Vagina (tissue), 2 donors: Measurements from ENCODE around the gene NEUROD2. TPM values are rescaled to one million over a fixed set of nuclear protein-coding genes. Genes with fewer than 3 reads are reported as not detected.

Source experiments
- DNase-seq, 2 donors: peaks; one replicate each; pipeline ENCODE4 v3.0.0-alpha.2; 2017; ENCODE audit errors: extremely low spot score in 2 of 2
- H3K27ac ChIP-seq: fragments of 200-600 bp; sonication (generic); one replicate; pipeline ENCODE4 v1.5.1; 2019
- H3K27me3 ChIP-seq: fragments of 200-600 bp; sonication (generic); one replicate; pipeline ENCODE4 v1.5.1; 2019
- H3K36me3 ChIP-seq, 2 donors: fragments of 200-600 bp; sonication (generic); one replicate each; pipeline ENCODE4 v1.5.1; 2017 to 2019
- H3K4me1 ChIP-seq: fragments of 200-600 bp; sonication (generic); one replicate; pipeline ENCODE4 v1.5.1; 2019
- H3K4me3 ChIP-seq, 2 donors: fragments of 200-600 bp; sonication (generic); 1 replicate in 1 of 2; 2 replicates in 1 of 2; pipeline ENCODE4 v1.5.1; 2016 to 2019
- H3K9me3 ChIP-seq: fragments of 200-600 bp; sonication (generic); one replicate; pipeline ENCODE4 v1.5.1; 2019
- POLR2A ChIP-seq, 2 donors: fragments of 450-650 bp; IDR thresholded peaks; one replicate each; pipeline ENCODE4 v1.6.1; 2017; ENCODE audit warnings: antibody characterized with exemption in 2 of 2, mild to moderate bottlenecking in 2 of 2, moderate library complexity in 2 of 2
- POLR2AphosphoS5 ChIP-seq, 2 donors: sonication (generic); formaldehyde crosslinking; IDR thresholded peaks; one replicate each; pipeline ENCODE4 v1.9.0; 2017; ENCODE audit warnings: antibody characterized with exemption in 2 of 2, mild to moderate bottlenecking in 2 of 2, low read depth in 1 of 2; ENCODE audit not compliant: insufficient read depth in 1 of 2
- intact Hi-C: fragments of 100-400 bp; cut with DNase I; formaldehyde crosslinking; loops from one replicate; pipeline ENCODE4 v1.15.1; 2023
- total RNA-seq: library from RNA; depleted of rRNA; stranded (reverse); fragments of >200 nt; gene quantifications from one replicate; pipeline ENCODE4 v1.2.3, GENCODE V29; 2016
- TF ChIP-seq, protein P1 (sequence below), 3 experiments: fragments of 450-650 bp in 2 of 3; fragments of 200-600 bp in 1 of 3; sonication (generic) in 1 of 3; IDR thresholded peaks; one replicate each; pipeline ENCODE4 v1.5.1; 2017 to 2019; ENCODE audit warnings: antibody characterized with exemption in 3 of 3, mild to moderate bottlenecking in 2 of 3, moderate library complexity in 2 of 3

NEUROD2 gene
- total RNA-seq, 1 donor from 2014 or later: not detected

DNA sequence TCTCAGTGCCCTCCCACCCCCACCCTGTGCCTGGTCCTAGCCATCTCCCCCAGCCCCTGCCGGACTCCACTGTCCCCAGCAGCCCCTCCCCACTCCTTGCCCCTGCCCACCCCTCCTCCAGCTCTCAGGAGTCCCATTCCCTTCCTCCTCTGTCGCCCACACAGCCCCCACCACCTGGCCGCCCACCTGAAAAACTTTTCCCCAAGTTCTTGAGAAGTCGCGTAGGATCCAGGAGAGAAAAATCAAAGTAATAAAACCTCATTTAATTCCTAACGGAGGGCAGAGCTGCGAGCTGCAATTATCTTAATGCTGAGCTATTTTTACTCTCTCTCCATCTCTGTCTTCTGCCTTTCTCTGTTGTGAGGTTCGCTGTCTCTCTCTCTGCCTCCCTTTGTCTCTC is 16.6 kb upstream of the NEUROD2 start:
- Histone ChIP-seq H3K27ac (no peak overlapping the region), H3K36me3 (no peaks in the 10 kb centered on the region), H3K4me3 (no peak overlapping the region), H3K4me1 (peaks cover 19% of the 10 kb centered on the region), H3K9me3 (no peaks in the 10 kb centered on the region), H3K27me3 (peaks cover 7% of the 10 kb centered on the region)
- intact Hi-C loops: loop anchor here (5.0 kb wide), 1 partner anchor 128 kb away; no protein-coding TSS in a partner anchor
- TF ChIP-seq, protein P1, sequence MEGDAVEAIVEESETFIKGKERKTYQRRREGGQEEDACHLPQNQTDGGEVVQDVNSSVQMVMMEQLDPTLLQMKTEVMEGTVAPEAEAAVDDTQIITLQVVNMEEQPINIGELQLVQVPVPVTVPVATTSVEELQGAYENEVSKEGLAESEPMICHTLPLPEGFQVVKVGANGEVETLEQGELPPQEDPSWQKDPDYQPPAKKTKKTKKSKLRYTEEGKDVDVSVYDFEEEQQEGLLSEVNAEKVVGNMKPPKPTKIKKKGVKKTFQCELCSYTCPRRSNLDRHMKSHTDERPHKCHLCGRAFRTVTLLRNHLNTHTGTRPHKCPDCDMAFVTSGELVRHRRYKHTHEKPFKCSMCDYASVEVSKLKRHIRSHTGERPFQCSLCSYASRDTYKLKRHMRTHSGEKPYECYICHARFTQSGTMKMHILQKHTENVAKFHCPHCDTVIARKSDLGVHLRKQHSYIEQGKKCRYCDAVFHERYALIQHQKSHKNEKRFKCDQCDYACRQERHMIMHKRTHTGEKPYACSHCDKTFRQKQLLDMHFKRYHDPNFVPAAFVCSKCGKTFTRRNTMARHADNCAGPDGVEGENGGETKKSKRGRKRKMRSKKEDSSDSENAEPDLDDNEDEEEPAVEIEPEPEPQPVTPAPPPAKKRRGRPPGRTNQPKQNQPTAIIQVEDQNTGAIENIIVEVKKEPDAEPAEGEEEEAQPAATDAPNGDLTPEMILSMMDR (IDR thresholded peaks at IDR 0.05): no peak
- no peak for TF ChIP-seq POLR2AphosphoS5 (IDR thresholded peaks at IDR 0.05; ENCODE audit: insufficient read depth in 1 of 2, low read depth in 1 of 2)
- TF ChIP-seq POLR2A (IDR thresholded peaks at IDR 0.05): no peak
- DNase-seq: no peak

DNA sequence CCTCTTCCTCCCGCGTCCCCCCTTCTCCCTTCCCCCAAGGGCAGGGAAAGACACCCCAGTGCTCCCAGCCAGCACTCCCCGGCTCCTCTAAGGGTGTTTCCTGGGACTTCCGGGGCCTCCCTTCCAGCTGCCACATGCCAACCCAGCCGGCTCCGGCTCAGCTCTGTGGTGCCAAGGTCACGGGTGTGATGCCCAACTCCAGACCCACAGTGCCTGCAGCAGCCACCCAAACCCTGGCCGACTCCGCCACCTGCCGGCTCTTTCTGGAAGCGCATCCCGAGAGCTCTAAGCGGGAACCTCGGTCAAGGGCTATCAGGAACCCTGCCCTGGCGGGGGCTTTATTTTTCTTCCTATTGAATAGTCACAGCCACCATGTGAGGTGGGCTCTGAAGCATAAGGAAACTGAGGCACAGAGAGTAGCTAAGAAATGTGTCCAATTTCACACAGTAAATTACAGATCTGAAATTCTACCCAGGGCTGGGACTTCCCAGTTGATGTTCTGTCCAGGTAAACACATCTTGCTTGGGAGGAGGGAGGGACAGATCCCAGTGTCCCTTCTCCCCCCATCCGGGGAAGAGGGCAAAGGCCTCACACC is 15.7 kb upstream of the NEUROD2 start:
- Histone ChIP-seq H3K27ac (no peak overlapping the region), H3K36me3 (no peaks in the 10 kb centered on the region), H3K4me3 (no peak overlapping the region), H3K27me3 (peaks cover 7% of the 10 kb centered on the region), H3K9me3 (no peaks in the 10 kb centered on the region), H3K4me1 (peaks cover 25% of the 10 kb centered on the region)
- intact Hi-C loops: loop anchor here (2.0 to 5.0 kb wide), 2 partner anchors 75 to 129 kb away; no protein-coding TSS in a partner anchor
- no peak for DNase-seq
- TF ChIP-seq POLR2A (IDR thresholded peaks at IDR 0.05): no peak
- peak in 1 of 2 donors; percentile 21 for TF ChIP-seq POLR2AphosphoS5 (IDR thresholded peaks at IDR 0.05; ENCODE audit: insufficient read depth in 1 of 2, low read depth in 1 of 2)
- TF ChIP-seq, protein P1 (IDR thresholded peaks at IDR 0.05): peak; percentile 80 to 96 (median 83)

DNA sequence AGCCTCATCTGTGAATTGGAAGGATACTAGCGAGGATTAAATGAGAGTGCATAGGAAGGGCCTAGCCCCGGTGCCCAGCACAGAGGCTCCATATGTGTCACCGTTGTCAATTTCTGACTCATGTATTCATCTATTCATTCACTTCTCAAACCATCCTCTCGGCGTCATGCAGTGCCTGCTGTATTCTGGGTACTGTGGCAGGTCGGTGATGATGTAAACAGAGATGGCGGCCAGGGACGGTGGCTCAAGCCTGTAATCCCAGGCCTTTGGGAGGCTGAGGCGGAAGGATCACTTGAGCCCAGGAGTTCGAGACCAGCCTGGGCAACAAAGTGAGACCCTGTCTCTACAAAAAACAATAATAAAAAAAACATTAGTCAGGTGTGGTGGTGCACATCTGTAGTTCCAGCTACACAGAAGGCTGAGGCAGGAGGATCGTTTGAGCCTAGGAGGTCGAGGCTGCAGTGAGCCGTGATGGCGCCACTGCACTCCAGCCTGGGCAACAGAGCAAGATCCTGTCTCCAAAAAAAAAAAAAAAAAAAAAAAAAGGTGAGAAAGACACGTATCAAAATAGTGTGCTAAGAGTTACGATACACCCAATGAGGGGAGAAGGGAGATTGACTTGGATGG is 14.8 kb upstream of the NEUROD2 start:
- intact Hi-C loops: loop anchor here (2.0 to 5.0 kb wide), 2 partner anchors 74 to 130 kb away; no protein-coding TSS in a partner anchor
- no peak overlapping the region for H3K27ac ChIP-seq
- H3K4me3 ChIP-seq: no peak overlapping the region
- TF ChIP-seq, protein P1 (IDR thresholded peaks at IDR 0.05): no peak
- no peak for TF ChIP-seq POLR2AphosphoS5 (IDR thresholded peaks at IDR 0.05; ENCODE audit: insufficient read depth in 1 of 2, low read depth in 1 of 2)
- no peak for TF ChIP-seq POLR2A (IDR thresholded peaks at IDR 0.05)
- DNase-seq: no peak
- no peaks in the 10 kb centered on the region for H3K9me3 ChIP-seq
- peaks cover 7% of the 10 kb centered on the region for H3K27me3 ChIP-seq
- peaks cover 26% of the 10 kb centered on the region for H3K4me1 ChIP-seq
- H3K36me3 ChIP-seq: no peaks in the 10 kb centered on the region

DNA sequence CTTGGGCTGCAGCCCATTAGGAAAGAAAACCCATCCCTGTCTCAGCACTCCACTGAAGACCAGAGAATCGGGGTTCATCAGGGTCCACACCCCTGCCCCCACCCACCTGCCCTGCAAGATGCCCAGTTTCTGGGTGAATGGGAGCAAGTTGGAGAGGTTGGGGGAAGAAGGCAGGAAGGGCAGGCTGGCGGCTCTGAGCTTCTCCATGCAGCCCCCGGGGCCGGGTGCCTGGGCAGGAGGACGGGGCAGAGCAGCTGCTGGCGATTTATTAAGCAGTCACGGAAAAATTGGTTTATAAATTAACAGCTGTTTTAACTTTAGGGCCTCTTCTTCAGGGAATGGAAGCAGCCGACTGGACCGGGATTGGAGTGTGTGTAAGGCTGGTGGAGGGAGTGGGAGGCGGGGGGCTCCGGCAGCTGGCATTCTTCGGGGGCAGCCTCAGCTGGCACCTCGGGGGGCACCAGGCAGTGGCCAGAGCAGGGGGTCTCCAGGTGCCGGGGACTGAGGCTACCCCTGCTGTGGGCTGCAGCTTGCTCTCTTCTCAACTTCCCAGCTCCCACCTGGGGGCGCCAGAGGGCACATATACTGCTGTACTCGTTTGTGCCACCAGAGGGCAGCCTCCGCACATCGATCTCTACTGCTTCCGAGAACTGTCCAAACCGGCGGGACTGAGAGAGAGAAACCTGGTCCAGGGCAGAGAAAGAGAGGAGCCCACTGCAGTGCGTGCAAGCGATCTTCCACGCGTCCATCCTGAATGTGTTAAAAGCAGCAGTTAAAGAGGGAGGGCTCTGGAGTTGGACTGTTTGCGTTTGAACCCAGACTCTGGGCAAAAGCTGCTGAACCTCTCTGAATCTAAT is 14.0 kb upstream of the NEUROD2 start:
- no peak for DNase-seq
- H3K27ac ChIP-seq: no peak overlapping the region
- H3K27me3 ChIP-seq: no peaks in the 10 kb centered on the region
- TF ChIP-seq POLR2AphosphoS5 (IDR thresholded peaks at IDR 0.05; ENCODE audit: insufficient read depth in 1 of 2, low read depth in 1 of 2) (peak; percentile 16 to 60), POLR2A (IDR thresholded peaks at IDR 0.05) (no peak)
- TF ChIP-seq, protein P1 (IDR thresholded peaks at IDR 0.05): peak; percentile 99 to 100 (median 99)
- intact Hi-C loops: loop anchor here (2.0 to 5.0 kb wide), 2 partner anchors 73 to 131 kb away; no protein-coding TSS in a partner anchor
- H3K4me1 ChIP-seq: peaks cover 23% of the 10 kb centered on the region
- H3K4me3 ChIP-seq: no peak overlapping the region
- no peaks in the 10 kb centered on the region for H3K9me3 ChIP-seq
- H3K36me3 ChIP-seq: no peaks in the 10 kb centered on the region
